ENCODE results near the gene DYNLRB2. TPM values are rescaled to one million over a fixed set of nuclear protein-coding genes. Genes with fewer than 3 reads are reported as not detected.

Gene DYNLRB2
- polyA plus RNA-seq, 1 donor from 2014 or later, result not detected

GRCh38 chr16:80525420-80525819 lies 15.4 kb upstream of the DYNLRB2 start:
- TF ChIP-seq SMC3 (conservative IDR thresholded peaks at IDR 0.05; ENCODE audit: poor library complexity) (no peak), EP300 (conservative IDR thresholded peaks at IDR 0.05; ENCODE audit: poor library complexity, severe bottlenecking) (no peak), EZH2 (IDR thresholded peaks at IDR 0.05; ENCODE audit: borderline replicate concordance, insufficient read depth, low read length, poor library complexity, severe bottlenecking) (no peak), RAD21 (conservative IDR thresholded peaks at IDR 0.05) (no peak), MXI1 (conservative IDR thresholded peaks at IDR 0.05; ENCODE audit: poor library complexity, severe bottlenecking) (no peak), TAF1 (IDR thresholded peaks at IDR 0.05; ENCODE audit: low read depth) (no peak), POLR2AphosphoS5 (IDR thresholded peaks at IDR 0.05) (no peak)
- TF ChIP-seq, protein P1, sequence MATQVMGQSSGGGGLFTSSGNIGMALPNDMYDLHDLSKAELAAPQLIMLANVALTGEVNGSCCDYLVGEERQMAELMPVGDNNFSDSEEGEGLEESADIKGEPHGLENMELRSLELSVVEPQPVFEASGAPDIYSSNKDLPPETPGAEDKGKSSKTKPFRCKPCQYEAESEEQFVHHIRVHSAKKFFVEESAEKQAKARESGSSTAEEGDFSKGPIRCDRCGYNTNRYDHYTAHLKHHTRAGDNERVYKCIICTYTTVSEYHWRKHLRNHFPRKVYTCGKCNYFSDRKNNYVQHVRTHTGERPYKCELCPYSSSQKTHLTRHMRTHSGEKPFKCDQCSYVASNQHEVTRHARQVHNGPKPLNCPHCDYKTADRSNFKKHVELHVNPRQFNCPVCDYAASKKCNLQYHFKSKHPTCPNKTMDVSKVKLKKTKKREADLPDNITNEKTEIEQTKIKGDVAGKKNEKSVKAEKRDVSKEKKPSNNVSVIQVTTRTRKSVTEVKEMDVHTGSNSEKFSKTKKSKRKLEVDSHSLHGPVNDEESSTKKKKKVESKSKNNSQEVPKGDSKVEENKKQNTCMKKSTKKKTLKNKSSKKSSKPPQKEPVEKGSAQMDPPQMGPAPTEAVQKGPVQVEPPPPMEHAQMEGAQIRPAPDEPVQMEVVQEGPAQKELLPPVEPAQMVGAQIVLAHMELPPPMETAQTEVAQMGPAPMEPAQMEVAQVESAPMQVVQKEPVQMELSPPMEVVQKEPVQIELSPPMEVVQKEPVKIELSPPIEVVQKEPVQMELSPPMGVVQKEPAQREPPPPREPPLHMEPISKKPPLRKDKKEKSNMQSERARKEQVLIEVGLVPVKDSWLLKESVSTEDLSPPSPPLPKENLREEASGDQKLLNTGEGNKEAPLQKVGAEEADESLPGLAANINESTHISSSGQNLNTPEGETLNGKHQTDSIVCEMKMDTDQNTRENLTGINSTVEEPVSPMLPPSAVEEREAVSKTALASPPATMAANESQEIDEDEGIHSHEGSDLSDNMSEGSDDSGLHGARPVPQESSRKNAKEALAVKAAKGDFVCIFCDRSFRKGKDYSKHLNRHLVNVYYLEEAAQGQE (IDR thresholded peaks at IDR 0.05; ENCODE audit: borderline replicate concordance), result no peak
- TF ChIP-seq, protein P2, sequence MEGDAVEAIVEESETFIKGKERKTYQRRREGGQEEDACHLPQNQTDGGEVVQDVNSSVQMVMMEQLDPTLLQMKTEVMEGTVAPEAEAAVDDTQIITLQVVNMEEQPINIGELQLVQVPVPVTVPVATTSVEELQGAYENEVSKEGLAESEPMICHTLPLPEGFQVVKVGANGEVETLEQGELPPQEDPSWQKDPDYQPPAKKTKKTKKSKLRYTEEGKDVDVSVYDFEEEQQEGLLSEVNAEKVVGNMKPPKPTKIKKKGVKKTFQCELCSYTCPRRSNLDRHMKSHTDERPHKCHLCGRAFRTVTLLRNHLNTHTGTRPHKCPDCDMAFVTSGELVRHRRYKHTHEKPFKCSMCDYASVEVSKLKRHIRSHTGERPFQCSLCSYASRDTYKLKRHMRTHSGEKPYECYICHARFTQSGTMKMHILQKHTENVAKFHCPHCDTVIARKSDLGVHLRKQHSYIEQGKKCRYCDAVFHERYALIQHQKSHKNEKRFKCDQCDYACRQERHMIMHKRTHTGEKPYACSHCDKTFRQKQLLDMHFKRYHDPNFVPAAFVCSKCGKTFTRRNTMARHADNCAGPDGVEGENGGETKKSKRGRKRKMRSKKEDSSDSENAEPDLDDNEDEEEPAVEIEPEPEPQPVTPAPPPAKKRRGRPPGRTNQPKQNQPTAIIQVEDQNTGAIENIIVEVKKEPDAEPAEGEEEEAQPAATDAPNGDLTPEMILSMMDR (IDR thresholded peaks at IDR 0.05; ENCODE audit: poor library complexity, severe bottlenecking), result no peak
- Histone ChIP-seq H3K4me2 (ENCODE audit: low read length) (no peak overlapping the region), H3K9me2 (ENCODE audit: insufficient read depth, low read length) (no peaks in the 10 kb centered on the region), H3K4me3 (ENCODE audit: low read length) (no peak overlapping the region), H3K9me3 (ENCODE audit: low read length) (no peaks in the 10 kb centered on the region), H3K36me3 (ENCODE audit: insufficient read depth, low read length) (no peaks in the 10 kb centered on the region), H3F3A (ENCODE audit: insufficient read depth, low read length, poor library complexity, severe bottlenecking) (no peaks in the 10 kb centered on the region), H4K20me1 (ENCODE audit: insufficient read depth) (no peaks in the 10 kb centered on the region), H3K27ac (ENCODE audit: low read length) (no peak overlapping the region), H2AFZ (ENCODE audit: low read depth, low read length) (no peak overlapping the region), H3K27me3 (ENCODE audit: insufficient read depth, low read depth, low read length) (no peaks in the 10 kb centered on the region), H3K79me2 (replicated peaks; ENCODE audit: insufficient read depth, low read length) (no peaks in the 10 kb centered on the region), H3K9ac (ENCODE audit: low read length) (no peak overlapping the region)

DNA sequence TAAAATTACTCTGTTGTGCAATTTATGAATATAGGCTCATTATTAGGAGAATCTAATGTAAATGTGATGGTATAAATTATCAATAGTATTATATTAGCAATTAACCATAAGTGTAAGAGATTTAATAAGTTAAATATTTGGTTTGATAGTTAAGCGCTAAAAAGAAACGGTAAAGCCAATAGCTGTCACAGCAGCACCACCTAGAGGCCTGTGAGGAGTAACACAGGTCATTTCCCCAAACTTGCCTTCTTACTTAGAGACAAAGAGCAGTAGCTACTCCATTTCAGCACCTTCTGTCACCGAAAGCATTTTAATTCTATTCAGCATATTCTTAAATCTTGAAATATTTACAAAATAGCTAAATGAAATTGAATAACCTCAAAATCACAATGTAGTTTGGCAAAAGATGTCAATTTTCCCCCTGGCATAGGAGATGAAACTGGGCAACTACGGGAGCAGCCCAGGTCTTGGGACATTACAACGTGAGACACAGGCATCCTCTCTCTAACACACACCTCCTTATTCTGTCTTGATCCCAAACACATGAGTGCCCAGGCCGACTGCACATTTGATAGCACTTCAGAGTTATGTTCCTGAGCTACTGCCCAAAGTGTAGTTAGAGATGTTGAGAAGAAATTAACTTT lies 14.3 kb upstream of the DYNLRB2 start:
- Histone ChIP-seq H3K4me2 (ENCODE audit: low read length) (no peak overlapping the region), H3K36me3 (ENCODE audit: insufficient read depth, low read length) (no peaks in the 10 kb centered on the region), H3K9me3 (ENCODE audit: low read length) (no peaks in the 10 kb centered on the region), H3K79me2 (replicated peaks; ENCODE audit: insufficient read depth, low read length) (no peaks in the 10 kb centered on the region), H3K9me2 (ENCODE audit: insufficient read depth, low read length) (no peaks in the 10 kb centered on the region), H3K4me3 (ENCODE audit: low read length) (no peak overlapping the region), H3K27ac (ENCODE audit: low read length) (no peak overlapping the region), H4K20me1 (ENCODE audit: insufficient read depth) (no peaks in the 10 kb centered on the region), H3K9ac (ENCODE audit: low read length) (no peak overlapping the region), H2AFZ (ENCODE audit: low read depth, low read length) (no peak overlapping the region), H3K27me3 (ENCODE audit: insufficient read depth, low read depth, low read length) (no peaks in the 10 kb centered on the region), H3F3A (ENCODE audit: insufficient read depth, low read length, poor library complexity, severe bottlenecking) (no peaks in the 10 kb centered on the region)
- no peak for TF ChIP-seq POLR2AphosphoS5 (IDR thresholded peaks at IDR 0.05)
- TF ChIP-seq TAF1 (IDR thresholded peaks at IDR 0.05; ENCODE audit: low read depth), result no peak
- TF ChIP-seq, protein P2 (IDR thresholded peaks at IDR 0.05; ENCODE audit: poor library complexity, severe bottlenecking), result peak; percentile 87
- TF ChIP-seq, protein P1 (IDR thresholded peaks at IDR 0.05; ENCODE audit: borderline replicate concordance), result no peak
- TF ChIP-seq SMC3 (conservative IDR thresholded peaks at IDR 0.05; ENCODE audit: poor library complexity), result peak; percentile 79
- no peak for TF ChIP-seq MXI1 (conservative IDR thresholded peaks at IDR 0.05; ENCODE audit: poor library complexity, severe bottlenecking)
- TF ChIP-seq EZH2 (IDR thresholded peaks at IDR 0.05; ENCODE audit: borderline replicate concordance, insufficient read depth, low read length, poor library complexity, severe bottlenecking), result no peak
- peak; percentile 90 for TF ChIP-seq RAD21 (conservative IDR thresholded peaks at IDR 0.05)
- no peak for TF ChIP-seq EP300 (conservative IDR thresholded peaks at IDR 0.05; ENCODE audit: poor library complexity, severe bottlenecking)

All from neural cell (in vitro differentiated cells).